HG03575 (cell line): ENCODE measurements around the gene METRNL.
"Not testable (repeated sequence)": the region's sequence is repeated elsewhere in the genome, so short reads cannot be mapped to it uniquely, and the experiment has no call there.

Experiments
- ATAC-seq: cut with Tn5 transposase; IDR thresholded peaks from one replicate; pipeline ENCODE4 v1.9.1; 2021; ENCODE audit not compliant: unreplicated experiment, insufficient number of reproducible peaks, low FRiP score; ENCODE audit errors: extremely low read depth

The METRNL gene

GRCh38 chr17:83126275-83126811 lies 46.9 kb downstream of the METRNL start:
- no peak for ATAC-seq

- no peak for ATAC-seq
These were observed 48.2 kb downstream of the METRNL start for GRCh38 chr17:83127431-83128160.

GRCh38 chr17:83128306-83129240 lies 49.2 kb downstream of the METRNL start:
- ATAC-seq, result no peak

- no peak for ATAC-seq
These were observed 50.3 kb downstream of the METRNL start for GRCh38 chr17:83129676-83130075.

- ATAC-seq, result no peak
These were observed 52.1 kb downstream of the METRNL start for GRCh38 chr17:83131401-83132011.

- no peak for ATAC-seq
These were observed 53.1 kb downstream of the METRNL start for GRCh38 chr17:83132251-83133081.

- no peak for ATAC-seq
These were observed 54.1 kb downstream of the METRNL start for GRCh38 chr17:83133302-83134121.

- not testable (repeated sequence) for ATAC-seq
These were observed 55.0 kb downstream of the METRNL start for GRCh38 chr17:83134456-83134855.

- ATAC-seq, result no peak
These were observed 56.3 kb downstream of the METRNL start for GRCh38 chr17:83135692-83136091.

GRCh38 chr17:83136156-83136555 lies 56.7 kb downstream of the METRNL start:
- no peak for ATAC-seq

GRCh38 chr17:83136931-83137330 lies 57.5 kb downstream of the METRNL start:
- no peak for ATAC-seq

- no peak for ATAC-seq
These were observed 58.1 kb downstream of the METRNL start for GRCh38 chr17:83137523-83137922.

- no peak for ATAC-seq
These were observed 59.4 kb downstream of the METRNL start for GRCh38 chr17:83138820-83139219.

- not testable (repeated sequence) for ATAC-seq
These were observed 60.3 kb downstream of the METRNL start for GRCh38 chr17:83139541-83140248.

- not testable (repeated sequence) for ATAC-seq
These were observed 60.8 kb downstream of the METRNL start for GRCh38 chr17:83140249-83140566.

- no peak for ATAC-seq
These were observed 63.2 kb downstream of the METRNL start for GRCh38 chr17:83142619-83143018.

GRCh38 chr17:83143817-83144231 lies 64.4 kb downstream of the METRNL start:
- ATAC-seq, result no peak
